AG09319 (cell line): ENCODE results near the gene ARG2.
"Not testable (repeated sequence)": the region's sequence is repeated elsewhere in the genome, so short reads cannot be mapped to it uniquely, and the experiment has no call there.

Experiments used
- DNase-seq: peaks from one replicate; pipeline ENCODE4 v3.0.0-alpha.2; 2010; ENCODE audit warnings: low read depth; ENCODE audit errors: extremely low read depth
- TF ChIP-seq, protein P1 (sequence below): IDR thresholded peaks from 2 replicates; pipeline ENCODE4 v1.5.1; 2011; ENCODE audit warnings: low read depth, mild to moderate bottlenecking, inconsistent platforms, low read length, moderate library complexity

ARG2 gene

DNA sequence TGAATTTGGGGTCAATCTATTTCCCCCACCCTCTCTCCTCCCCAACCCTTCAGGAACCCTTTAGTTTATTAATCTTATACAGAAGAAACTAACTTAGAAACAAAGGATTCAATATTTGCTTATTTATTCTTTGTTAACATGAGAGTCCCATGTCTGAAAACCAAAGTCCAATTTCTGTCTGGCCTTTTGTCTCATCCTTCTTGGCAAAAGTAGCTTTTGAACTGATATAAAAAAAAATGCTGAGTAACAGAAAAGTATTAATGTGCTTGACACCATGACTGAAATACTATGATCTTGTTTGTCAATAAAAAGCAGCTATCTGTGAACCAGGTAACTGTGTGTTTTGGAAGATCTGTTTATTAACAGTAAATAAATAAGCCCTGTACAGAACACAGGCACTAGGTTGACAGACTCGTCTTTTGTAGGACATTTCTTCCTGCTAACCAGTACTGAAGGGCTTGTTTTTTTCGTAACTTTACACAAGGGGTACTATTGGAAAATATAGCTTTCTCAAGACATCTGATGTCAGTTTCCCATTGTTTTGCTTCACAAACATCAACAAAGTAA lies 30.4 kb upstream of the ARG2 start:
- TF ChIP-seq, protein P1, sequence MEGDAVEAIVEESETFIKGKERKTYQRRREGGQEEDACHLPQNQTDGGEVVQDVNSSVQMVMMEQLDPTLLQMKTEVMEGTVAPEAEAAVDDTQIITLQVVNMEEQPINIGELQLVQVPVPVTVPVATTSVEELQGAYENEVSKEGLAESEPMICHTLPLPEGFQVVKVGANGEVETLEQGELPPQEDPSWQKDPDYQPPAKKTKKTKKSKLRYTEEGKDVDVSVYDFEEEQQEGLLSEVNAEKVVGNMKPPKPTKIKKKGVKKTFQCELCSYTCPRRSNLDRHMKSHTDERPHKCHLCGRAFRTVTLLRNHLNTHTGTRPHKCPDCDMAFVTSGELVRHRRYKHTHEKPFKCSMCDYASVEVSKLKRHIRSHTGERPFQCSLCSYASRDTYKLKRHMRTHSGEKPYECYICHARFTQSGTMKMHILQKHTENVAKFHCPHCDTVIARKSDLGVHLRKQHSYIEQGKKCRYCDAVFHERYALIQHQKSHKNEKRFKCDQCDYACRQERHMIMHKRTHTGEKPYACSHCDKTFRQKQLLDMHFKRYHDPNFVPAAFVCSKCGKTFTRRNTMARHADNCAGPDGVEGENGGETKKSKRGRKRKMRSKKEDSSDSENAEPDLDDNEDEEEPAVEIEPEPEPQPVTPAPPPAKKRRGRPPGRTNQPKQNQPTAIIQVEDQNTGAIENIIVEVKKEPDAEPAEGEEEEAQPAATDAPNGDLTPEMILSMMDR = no peak
- DNase-seq = no peak

DNA sequence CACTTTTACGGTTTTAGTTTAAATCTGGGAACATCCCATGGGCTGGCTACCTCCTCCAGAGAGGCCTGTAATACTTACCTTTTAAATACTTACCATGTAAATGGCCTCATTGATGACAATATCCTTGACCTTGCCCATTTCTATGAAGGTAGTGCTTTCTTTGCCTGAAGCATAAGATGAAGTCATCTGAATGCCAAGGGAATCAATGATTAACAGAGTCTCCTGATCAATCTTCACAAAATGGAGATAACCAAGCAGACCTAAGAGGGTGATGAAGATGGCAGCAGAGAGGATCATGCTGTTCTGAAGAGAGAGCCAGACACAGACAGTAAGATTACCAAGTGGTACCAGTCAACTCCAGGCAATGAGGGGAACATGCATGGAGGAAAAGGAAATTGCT lies 26.1 kb upstream of the ARG2 start:
- not testable (repeated sequence) for DNase-seq

GRCh38 chr14:67595392-67595791 lies 24.3 kb upstream of the ARG2 start:
- TF ChIP-seq, protein P1 = no peak
- no peak for DNase-seq

- TF ChIP-seq, protein P1 = peak; percentile 41
- DNase-seq = peak; percentile 37
Measured at GRCh38 chr14:67599698-67600561, 19.8 kb upstream of the ARG2 start, which contains the start of gene PIGH. Gene PIGH, minus strand, starts transcription at chr14:67600268. Its CDS starts 65 bp downstream, at chr14:67600203.

DNA sequence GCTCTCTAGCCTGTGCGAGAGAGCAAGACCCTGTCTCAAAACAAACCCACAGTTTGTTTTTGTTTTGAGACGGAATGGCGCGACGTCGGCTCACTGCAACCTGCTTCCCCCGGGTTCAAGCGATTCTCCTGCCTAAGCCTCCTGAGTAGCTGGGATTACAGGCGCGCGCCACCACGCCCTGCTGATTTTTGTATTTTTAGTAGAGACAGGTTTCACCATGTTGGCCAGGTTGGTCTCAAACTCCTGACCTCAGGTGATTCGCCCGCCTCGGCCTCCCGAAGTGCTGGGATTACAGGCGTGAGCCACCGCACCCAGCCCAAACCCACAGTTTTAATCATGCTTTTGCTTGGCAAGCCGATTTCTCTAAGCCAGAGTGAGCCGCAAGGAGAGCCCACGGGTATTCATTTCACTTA lies 19.2 kb upstream of the ARG2 start:
- DNase-seq = not testable (repeated sequence)

DNA sequence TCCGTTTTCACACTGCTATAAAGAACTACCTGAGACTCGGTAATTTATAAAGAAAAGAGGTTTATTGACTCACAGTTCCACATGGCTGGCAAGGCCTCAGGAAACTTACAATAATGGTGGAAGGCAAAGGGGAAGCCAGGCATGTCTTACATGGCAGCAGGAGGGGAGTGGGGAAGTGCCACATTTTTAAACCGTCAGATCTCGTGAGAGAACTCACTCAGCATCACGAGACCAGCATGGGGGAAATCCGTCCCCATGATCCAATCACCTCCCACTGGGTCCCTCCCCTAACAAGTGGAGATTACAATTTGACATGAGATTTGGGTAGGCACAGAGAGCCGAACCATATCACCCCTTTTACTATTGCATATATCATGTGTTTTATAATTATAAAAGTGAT lies 17.6 kb upstream of the ARG2 start:
- TF ChIP-seq, protein P1 = no peak
- DNase-seq = no peak

DNA sequence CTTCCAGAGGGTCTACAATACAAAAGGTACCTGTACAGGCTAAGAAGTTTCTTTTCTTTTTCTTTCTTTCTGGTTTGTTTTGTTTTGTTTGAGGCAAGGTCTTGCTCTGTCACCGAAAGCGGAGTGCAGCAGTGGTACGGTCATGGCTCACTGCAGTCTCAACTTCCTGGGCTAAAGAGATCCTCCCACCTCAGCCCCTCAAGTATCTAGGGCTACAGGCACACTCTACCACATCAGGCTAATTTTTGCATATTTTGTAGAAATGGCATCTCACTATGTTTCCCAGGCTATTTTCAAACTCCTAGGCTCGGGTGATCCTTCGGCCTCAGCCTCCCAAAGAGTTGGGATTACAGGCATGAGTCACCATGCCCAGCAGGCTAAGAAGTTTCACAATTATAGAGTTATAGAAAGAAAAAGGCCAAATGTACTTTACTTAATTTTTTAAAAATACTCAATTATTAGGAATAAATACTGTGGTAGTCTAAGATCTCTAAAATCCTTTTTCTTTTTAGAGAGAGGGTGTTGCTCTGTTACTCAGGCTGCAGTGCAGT lies 16.6 kb upstream of the ARG2 start:
- no peak for DNase-seq
- TF ChIP-seq, protein P1 = no peak

DNA sequence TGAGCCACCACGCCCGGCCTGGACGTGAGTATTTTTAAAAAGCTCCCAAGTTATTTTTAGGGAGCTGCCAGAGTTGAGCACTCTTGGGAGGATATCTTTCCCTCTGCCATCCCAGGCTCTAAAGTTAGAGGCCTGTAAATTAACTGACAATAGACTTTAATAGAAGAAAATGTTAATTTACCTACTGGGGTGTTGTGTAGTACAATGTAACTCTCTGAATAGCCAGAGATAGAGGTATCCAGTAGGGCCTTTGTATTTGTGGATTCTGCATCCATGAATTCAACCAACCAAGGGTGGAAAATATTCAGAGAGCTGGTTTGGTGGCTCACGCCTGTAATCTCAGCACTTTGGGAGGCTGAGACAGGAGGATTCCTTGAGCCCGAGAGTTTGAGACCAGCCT lies 12.1 kb upstream of the ARG2 start:
- TF ChIP-seq, protein P1 = no peak
- DNase-seq = no peak
